NCI-H1417 (cell line): Measurements from ENCODE around the gene PRSS57.
"Not testable (repeated sequence)": the region's sequence is repeated elsewhere in the genome, so short reads cannot be mapped to it uniquely, and the experiment has no call there.

Experiments
- DNase-seq, 3 experiments: peaks; one replicate each; lab custom pipeline; 2025; lab: John Stamatoyannopoulos, UW

Gene PRSS57

DNA sequence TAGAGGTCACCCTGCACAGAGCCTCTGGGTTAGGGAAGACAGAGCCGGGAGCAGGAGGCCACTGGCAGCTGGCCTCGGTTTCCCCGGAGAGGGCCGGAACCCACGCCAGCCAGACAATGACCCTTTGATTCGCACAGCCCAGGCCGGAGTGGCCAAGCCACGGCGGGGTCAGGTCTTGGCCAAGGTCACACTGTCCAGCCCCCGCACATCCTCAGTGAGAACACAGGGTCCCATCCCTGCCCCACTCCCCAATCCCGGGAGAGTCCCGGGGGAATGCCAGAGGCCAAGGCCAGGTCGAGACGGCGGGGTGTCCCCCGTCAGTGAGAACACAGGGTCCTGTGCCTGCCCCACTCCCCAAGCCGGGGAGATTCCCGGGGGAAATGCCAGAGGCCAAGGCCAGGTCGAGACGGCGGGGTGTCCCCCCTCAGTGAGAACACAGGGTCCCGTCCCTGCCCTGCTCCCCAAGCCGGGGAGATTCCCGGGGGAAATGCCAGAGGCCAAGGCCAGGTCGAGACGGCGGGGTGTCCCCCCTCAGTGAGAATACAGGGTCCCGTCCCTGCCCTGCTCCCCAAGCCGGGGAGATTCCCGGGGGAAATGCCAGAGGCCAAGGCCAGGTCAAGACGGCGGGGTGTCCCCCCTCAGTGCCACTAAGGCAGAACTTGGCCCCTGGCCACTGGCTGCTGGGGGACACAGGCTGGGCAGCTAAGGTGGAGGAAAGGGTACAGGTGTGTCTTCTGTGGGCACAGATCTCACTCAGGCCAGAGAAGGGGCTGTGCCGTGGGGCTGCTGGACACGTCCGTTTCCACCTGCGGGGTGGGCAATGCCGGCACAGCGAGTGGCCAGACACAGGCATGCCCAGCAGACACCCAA, 20.7 kb downstream of the PRSS57 start:
- DNase-seq = no peak

- DNase-seq = no peak
Observed at GRCh38 chr19:670609-671075, 24.6 kb downstream of the PRSS57 start.

DNA sequence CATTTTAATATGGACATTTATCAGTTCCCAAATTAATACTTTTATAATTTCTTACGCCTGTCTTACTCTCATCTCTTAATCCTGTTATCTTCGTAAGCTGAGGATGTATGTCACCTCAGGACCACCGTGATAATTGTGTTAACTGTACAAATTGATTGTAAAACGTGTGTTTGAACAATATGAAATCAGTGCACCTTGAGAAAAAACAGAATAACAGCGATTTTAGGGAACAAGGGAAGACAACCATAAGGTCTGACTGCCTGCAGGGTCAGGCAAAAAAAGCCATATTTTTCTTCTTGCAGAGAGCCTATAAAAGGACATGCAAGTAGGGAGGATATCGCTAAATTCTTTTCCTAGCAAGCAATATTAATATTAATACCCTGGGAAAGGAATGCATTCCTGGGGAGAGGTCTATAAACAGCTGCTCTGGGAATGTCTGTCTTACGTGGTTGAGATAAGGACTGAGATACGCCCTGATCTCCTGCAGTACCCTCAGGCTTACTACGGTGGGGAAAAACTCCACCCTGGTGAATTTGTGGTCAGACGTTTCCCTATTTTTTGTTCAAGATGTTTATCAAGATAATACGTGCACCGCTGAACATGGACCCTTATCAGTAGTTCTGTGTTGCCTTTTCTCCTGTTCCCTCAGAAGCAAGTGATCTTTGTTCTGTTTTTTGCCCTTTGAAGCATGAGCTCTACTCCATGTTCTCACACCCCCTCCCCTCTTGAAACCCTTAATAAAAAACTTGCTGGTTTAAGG, 26.4 kb downstream of the PRSS57 start:
- not testable (repeated sequence) for DNase-seq

DNA sequence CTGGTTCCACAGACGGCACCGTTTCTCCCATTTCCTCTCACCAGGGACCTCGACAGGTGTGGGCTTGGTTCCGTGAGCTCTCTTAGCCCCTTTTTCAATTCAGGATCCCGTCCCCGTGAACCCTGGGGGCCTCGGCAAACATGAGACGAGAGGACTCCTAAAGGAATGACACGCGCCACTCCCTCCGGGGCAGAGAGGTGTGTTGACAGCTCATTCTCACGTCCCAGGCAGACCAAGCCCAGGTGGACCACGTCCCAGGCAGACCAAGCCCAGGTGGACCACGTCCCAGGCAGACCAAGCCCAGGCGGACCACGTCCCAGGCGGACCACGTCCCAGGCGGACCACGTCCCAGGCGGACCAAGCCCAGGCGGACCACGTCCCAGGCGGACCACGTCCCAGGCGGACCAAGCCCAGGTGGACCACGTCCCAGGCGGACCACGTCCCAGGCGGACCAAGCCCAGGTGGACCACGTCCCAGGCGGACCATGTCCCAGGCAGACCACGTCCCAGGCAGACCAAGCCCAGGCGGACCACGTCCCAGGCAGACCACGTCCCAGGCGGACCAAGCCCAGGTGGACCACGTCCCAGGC, 28.2 kb downstream of the PRSS57 start:
- DNase-seq = not testable (repeated sequence)

GRCh38 chr19:664913-665443, 30.3 kb downstream of the PRSS57 start:
- DNase-seq = peak; percentile 89 to 95 (median 91)

DNA sequence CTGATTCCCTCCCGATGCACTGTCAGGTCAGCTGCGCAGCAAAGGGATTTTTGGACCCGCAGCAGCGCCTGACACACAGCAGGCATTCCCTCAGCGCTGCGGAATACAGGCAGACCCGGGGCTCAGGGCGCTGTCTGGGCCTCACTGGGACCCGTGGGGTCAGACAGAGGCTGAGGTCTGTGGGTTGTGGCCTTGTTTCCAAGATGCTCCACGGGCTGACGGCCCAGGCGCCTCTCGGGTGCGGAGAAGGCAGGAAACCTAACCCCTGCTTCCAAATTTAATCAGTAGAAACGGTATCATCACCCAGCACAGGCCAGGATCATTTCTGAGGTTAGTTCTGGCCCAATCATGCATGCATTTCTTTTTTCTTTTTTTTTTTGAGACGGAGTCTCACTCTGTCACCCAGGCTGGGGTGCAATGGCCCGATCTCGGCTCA, 31.6 kb downstream of the PRSS57 start:
- DNase-seq = no peak

DNA sequence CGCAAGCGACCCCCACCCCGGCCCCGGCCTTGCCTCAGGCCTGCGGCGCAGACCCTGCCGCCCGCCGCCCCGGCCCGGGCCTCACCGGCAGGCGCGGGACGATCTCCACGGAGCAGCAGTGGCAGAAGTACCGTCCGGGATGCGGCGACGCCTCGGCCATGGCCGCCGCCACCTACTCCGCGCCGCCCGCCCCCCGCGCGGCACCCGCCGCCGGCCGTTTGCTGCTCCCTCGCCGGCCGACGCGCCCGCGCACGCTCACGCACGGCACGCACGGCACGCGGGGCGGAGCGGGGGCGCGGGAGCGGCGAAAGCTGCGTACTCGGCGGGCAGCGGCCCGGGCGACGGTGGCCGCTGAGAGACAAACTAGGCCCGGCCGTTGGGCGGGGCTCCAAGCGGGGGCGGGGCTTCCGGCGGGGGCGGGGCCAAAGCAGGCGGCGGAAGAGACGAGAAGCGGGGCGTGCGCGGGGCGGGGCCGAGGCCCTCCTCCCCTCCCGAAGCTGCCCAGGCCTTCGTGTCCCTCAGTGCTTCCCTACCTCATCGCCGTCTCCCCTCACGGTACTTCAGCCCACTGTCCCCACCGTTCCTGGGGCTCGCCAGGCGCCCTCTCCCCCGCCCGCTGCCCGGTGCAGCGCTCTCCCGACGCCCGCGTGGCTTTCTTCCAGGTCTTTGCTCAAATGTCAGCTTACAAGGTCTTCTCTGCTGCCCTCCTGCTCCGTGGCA, 32.1 kb downstream of the PRSS57 start, which contains the start of gene RNF126:
Gene RNF126 (minus strand): TSS at position 253 of the 720 bp plus-strand sequence. CDS start 93 bp downstream, at position 160.
- DNase-seq = peak; percentile 96 to 98 (median 96)

DNA sequence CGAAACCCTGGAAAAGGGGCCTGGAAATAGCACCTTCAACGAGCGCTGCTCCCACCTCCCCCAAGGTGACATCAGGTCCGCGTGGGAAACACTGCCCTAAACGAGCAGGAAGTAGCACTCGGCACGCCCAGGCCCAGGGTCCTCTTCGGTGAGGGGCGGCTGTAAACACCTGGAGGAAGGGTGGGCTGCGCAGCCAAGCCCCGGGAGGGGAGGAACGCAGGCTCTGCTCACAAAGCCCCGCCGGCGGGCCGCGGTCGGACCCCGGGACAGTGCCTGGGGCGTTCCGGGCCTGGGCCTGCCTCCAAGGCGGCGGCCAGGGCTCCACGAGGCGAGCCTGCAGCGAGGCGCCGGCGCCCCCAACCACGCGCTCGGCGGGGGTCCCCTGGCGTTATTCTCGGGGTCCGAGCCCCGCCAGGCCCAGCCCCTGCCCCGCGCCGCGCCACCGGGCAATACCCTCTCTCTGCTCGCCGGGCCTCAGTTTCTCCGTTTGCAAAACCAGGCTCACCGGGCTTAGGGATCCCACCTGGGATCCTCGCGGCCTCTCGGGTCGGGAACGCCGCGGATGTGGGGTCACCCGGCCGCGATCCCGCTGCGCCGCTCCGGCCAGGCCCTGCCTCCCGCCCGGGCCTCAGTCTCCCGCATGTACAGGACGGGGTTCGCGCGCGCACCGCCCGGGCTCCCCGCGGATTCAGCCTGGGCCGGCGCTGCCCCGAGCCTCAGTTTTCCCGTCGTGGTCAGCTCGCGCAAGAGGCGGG, 32.9 kb downstream of the PRSS57 start:
- peak in 2 of 3 experiments; percentile 58 to 65 for DNase-seq

DNA sequence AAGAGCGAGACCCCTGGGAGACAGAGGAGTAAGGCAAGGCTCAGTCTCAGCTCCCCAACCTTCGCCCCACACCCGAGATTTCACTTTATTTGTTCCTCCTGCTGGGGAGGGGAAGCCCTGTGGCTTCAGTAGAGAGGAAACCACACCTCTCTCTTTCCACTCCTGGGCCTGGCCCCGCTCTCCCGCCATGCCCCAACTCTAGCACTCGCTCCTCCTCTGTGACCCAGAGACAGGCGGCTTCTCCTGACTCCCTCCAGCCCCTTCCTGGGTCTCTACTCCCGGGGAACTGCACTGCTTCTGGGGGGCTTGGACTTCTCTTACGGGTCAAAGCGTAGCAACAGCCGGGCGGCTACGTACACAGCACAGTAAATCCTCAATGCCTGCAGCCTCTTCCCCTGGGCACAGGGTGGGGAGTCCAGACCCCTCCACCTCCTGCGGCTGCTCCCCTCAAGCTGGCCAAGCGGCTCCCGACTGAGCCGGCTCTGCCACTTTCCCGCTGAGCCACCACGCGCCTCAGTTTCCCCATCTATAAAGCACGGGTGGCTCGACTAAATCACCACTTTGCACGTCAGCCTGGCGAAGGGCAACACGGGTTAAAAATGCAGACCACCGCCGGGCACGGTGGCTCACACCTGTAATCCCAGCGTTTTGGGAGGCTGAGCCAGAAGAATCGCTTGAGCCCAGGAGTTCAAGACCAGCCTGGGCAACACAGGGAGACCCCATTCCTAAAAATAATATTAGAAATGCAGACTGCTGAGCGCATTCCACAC, 33.6 kb downstream of the PRSS57 start:
- DNase-seq = no peak

DNA sequence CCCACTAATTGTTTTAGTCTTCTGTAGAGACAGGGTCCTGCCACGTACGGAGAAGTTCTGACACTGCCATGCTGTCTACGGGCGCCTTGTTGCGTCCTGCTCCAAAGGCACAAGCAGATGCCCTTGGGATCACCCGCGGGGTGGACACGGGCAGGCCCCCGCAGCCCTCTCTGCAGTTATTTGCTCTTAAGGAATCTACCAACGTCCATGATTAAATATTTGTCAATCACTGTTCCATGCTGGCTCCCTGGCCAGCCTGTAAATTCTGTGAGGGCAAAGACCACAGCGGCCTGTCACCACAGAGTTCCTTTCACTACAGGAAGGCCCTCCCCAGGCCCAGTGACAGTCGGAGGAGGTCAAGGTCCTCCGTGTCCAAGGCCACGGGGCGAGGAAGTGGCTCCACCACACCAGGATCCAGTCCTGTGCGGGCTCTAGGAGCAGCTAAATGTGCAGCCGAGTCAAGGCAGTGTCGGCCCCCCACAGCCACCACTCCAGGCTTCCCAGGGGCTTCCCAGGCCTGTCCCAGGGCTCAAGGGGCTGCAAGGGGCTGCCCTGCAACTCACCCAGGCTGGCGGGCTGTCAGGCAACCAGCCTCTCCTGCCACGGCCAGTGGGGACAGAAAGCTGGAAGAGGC, 34.3 kb downstream of the PRSS57 start:
- DNase-seq = no peak

DNA sequence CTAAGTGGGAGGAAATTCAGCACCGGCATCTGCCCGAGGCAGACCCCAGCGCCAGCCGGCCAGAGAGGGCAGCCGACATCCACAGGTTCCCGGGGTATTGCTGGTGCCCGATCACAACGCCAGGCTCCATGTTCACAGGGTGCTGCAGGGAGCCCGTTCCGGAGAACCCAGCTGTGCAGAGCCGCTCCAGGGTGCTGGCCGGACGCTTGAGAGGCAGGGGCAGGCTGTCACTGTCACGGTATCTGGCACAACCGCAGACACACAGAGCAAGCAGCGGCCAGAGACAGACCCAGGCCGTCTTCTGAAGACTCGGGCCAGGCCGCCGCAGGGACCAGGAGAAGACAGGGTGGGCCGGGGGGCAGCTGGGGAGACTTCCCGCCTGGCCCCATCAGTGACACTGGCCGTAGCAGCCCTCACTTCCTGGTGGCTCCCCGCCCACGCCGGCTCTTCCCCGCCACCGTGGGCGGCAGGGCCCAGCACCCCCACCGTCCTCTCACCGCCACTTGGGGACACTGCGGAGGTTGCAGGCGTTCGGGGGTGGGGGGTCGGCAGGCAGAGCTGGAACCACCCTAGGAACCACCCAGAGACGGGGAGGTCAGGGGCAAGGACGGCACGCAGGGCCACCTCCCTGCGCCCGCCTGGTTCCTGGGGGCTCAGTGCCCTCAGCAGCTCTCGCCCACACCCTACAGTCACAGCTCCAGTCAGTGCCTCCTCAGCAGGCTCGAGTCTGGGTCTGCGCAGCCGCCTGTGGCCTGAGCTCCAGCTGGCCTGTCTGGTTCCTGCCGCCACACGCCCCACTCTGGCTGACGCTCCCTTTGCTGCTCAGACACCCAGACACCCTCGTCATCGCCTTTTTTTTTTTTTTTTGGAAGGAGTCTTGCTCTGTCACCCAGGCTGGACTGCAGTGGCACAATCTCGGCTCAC, 36.1 kb downstream of the PRSS57 start:
- no peak for DNase-seq

GRCh38 chr19:658059-658839, 37.0 kb downstream of the PRSS57 start:
- no peak for DNase-seq

DNA sequence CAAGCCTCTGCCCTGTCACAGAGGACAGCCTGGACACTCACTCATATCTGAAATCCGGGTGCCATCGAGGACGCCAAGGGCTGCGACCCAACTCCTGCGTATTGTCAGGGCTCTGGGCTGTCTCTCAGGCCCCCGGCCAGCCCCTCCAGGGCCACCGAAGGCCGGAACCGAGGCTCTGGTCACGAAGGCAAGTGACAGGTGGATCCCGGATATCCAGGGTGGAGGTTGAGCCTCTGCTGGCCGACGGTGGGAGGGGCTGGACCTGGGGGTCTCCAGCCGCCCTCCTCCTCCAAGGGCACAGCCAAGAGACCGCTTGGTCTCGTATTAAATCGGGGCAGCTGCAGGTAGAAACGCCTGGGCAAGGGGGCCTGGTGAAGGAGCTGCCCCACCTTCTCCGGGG, 37.6 kb downstream of the PRSS57 start:
- DNase-seq = no peak

DNA sequence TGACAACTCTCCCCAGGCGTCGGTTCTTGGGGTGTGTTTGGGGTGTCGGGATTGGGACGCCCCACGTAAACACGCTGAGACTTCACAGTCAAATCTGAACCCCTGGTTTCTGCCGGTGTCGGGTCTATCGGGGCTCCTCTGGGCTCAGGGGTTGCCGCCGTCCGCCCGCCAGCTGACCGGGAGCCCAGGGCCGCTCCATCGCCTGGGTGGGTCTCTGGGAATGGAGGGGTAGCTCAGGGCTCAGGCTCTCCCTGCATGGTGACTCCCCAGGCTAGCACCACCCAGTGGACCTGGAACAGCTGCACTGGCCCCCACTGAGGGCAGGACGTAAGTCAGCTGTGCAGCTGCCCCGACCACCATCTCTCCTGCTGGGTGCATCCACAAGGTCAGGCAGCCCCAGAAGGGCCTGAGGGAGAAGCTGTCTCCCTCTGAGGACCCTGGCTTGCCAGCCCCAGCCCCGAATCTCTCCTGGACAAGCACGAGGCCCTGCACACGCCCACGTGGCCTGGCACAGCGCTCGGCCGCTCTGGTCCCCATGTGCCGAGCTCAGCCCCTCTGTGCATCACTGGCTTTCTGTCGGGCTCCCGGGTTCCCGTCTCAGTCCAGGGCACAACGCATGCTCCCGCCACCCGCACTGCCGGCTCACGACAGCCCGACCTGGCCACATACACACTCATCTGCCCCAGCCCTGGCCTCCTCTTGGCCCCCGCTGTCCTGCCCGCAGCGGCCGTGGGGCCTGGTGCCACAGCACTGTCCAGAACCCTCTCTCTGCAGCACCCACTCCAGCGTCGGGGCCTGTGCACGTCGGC, 38.3 kb downstream of the PRSS57 start:
- DNase-seq = no peak

GRCh38 chr19:655691-656090, 39.6 kb downstream of the PRSS57 start:
- DNase-seq = no peak

- DNase-seq = no peak
Observed at GRCh38 chr19:653425-653824, 41.8 kb downstream of the PRSS57 start.
